Cardiac muscle cell (in vitro differentiated cells and primary cell): ENCODE data around the gene KLHL15. TPM values are rescaled to one million over a fixed set of nuclear protein-coding genes. Genes with fewer than 3 reads are reported as not detected.

Source experiments
- DNase-seq, 2 donors: peaks; one replicate each; pipeline versions ENCODE4 v3.0.0 to v3.0.0-alpha.2; 2010 to 2017; ENCODE audit warnings: low read depth in 1 of 2, low spot score in 1 of 2
- H3K27ac ChIP-seq: fragments of 200-600 bp; sonication (generic); 2 replicates; pipeline ENCODE4 v1.5.1; 2016
- H3K27me3 ChIP-seq: fragments of 200-600 bp; sonication (generic); 2 replicates; pipeline ENCODE4 v1.6.0; 2016; ENCODE audit warnings: control low read depth
- H3K36me3 ChIP-seq: fragments of 200-600 bp; sonication (generic); 2 replicates; pipeline ENCODE4 v1.5.1; 2016; ENCODE audit warnings: control low read depth
- H3K4me1 ChIP-seq: fragments of 200-600 bp; sonication (generic); 2 replicates; pipeline ENCODE4 v1.8.1; 2017; ENCODE audit warnings: low read depth, mild to moderate bottlenecking, mixed run types
- H3K4me3 ChIP-seq: fragments of 200-600 bp; sonication (generic); 2 replicates; pipeline ENCODE4 v1.5.1; 2016; ENCODE audit warnings: mild to moderate bottlenecking
- H3K9me3 ChIP-seq: fragments of 200-600 bp; sonication (generic); 2 replicates; pipeline ENCODE4 v1.5.1; 2017; ENCODE audit warnings: low read depth, mild to moderate bottlenecking, control low read depth
- CTCF ChIP-seq: IDR thresholded peaks from 2 replicates; pipeline ENCODE4 v1.5.1; 2012; ENCODE audit warnings: low read depth, mild to moderate bottlenecking, low read length
- polyA plus RNA-seq: library from polyadenylated mRNA; unstranded; fragments of >200 nt; fragmentation: Nextera tagmentation; extraction: Ambion mirVana; gene quantifications from 2 replicates; pipeline ENCODE4 v1.2.1, GENCODE V29; 2016
- total RNA-seq: library from RNA; depleted of rRNA; stranded (reverse); fragments of >200 nt; gene quantifications from 2 replicates; pipeline ENCODE4 v1.2.3, GENCODE V29; 2016

The KLHL15 gene
- total and polyA plus RNA-seq, 2 experiments from 2014 or later = 3.5 to 15.8 TPM

GRCh38 chrX:24018809-24019208, 8.2 kb downstream of the KLHL15 start:
- Histone ChIP-seq H3K27ac (peak overlapping the region; percentile 40), H3K4me1 (peaks cover 36% of the 10 kb centered on the region), H3K4me3 (no peak overlapping the region), H3K27me3 (no peaks in the 10 kb centered on the region), H3K36me3 (no peaks in the 10 kb centered on the region), H3K9me3 (no peaks in the 10 kb centered on the region)
- TF ChIP-seq CTCF = no peak
- peak in 1 of 2 donors; percentile 12 for DNase-seq

DNA sequence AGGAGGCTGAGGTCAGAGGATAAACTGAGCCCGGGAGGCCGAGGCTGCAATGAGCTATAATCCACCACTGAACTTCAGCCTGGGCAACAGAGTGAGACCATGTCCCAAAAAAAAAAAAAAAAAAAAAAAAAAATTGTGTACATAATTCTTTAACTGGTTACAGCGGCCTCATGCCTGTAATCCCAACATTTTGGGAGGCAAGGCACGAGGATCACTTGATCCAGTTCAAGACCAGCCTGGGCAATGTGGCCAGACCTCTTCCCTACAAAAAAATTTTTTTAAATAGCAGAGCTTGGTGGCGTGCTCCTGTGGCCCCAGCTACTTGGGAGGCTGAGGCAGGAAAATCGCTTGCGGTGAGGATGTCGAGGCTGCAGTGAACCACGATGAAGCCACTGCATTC, 9.3 kb downstream of the KLHL15 start:
- DNase-seq = no peak
- no peak overlapping the region for H3K4me3 ChIP-seq
- H3K36me3 ChIP-seq = no peaks in the 10 kb centered on the region
- H3K9me3 ChIP-seq = no peaks in the 10 kb centered on the region
- H3K27me3 ChIP-seq = no peaks in the 10 kb centered on the region
- no peak for TF ChIP-seq CTCF
- no peak overlapping the region for H3K27ac ChIP-seq
- H3K4me1 ChIP-seq = peaks cover 38% of the 10 kb centered on the region

DNA sequence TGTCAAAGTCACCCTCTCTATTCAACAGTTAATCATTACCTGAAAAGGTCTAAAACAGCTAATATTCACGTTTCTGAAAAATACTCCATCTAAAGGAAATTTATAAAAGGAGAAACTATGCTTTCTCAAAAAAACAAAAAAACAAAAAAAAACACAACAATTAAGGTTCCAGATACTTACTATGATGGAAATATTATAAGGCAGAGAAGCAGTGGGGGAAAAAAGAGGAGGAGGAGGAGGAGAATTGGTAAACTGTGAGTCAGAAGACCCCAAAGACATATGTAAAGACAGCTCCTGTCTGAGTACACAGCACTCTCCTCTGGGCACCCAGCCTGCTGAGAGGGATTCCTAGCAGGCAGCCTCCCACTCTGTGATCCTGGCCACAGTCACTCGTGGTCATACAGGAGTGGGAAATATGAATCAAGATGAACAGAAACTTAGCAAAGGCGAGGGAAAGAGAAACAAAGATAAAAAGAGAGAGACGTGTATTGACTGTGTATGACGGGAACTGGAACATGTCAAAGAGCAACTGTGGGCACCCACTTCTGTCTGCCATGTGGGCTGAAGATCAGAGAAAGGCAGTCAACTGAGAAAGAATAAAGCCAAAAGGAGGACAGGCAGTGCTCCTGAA, 12.5 kb downstream of the KLHL15 start:
- Histone ChIP-seq H3K9me3 (no peaks in the 10 kb centered on the region), H3K4me3 (no peak overlapping the region), H3K27ac (peak overlapping the region; percentile 82), H3K27me3 (no peaks in the 10 kb centered on the region), H3K4me1 (peaks cover 23% of the 10 kb centered on the region), H3K36me3 (no peaks in the 10 kb centered on the region)
- TF ChIP-seq CTCF = no peak
- peak in 1 of 2 donors; percentile 49 for DNase-seq

DNA sequence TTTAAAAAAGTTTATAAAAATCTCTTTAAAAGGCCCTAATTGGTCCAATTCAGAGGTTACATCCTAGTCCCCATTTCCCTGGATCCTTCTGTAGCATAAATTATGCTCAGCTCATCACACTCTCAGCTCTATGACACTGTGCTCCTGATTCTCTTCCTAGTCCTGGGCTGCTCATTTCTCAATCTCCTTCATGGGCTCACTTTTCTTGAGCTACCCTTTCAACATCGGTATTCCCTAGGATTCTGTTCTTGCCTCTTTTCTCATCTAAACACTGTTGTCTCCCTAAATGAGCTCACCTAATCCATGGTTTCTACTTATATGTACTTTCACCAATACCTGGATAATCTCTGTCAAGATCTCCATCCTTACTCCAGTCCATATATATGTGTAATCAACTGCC, 14.7 kb downstream of the KLHL15 start:
- TF ChIP-seq CTCF = no peak
- Histone ChIP-seq H3K4me3 (no peak overlapping the region), H3K27me3 (no peaks in the 10 kb centered on the region), H3K36me3 (no peaks in the 10 kb centered on the region), H3K9me3 (no peaks in the 10 kb centered on the region), H3K27ac (no peak overlapping the region), H3K4me1 (peaks cover 18% of the 10 kb centered on the region)
- DNase-seq = no peak

DNA sequence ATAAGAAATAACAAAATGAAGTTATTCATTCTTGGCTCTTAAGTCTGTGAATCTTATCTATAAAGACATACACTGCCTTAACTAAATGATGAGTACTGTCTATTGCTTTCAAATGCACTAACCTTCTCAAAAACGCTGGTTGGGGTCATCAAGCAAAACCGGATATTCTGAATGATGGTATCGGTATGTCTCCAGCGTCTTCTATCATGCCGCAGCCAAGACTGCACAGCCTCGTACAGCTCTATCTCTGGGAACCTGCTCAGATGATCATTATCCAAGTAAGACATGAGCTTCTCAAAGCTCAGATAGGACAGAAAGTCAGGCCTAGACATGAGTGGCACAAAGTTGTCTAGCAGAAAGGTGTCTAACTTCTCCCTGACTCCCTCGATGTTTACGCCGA, 21.1 kb downstream of the KLHL15 start:
- Histone ChIP-seq H3K36me3 (peaks cover 22% of the 10 kb centered on the region), H3K27me3 (no peaks in the 10 kb centered on the region), H3K4me3 (no peak overlapping the region), H3K4me1 (no peaks in the 10 kb centered on the region), H3K27ac (peak overlapping the region; percentile 42), H3K9me3 (no peaks in the 10 kb centered on the region)
- TF ChIP-seq CTCF = no peak
- no peak for DNase-seq
